NCI-H446 treated with DMSO at 0.1 percent for 48 hours (cell line): ENCODE data around the gene TM9SF1.

Experiments
- DNase-seq: peaks from one replicate; lab custom pipeline; 2025; lab: John Stamatoyannopoulos, UW

The TM9SF1 gene

DNA sequence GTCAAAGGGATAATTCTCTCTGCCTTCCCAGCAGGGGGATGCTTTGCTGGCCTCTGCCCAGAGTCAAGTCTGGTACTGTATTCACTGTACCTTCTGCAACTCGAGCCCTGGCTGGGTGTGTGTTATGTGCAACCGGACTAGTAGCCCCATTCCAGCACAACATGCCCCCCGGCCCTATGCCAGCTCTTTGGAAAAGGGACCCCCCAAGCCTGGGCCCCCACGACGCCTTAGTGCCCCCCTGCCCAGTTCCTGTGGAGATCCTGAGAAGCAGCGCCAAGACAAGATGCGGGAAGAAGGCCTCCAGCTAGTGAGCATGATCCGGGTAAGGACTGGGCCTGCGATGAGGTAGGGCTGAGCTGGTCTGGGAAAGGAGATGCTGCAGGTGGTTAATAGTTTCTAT, 44.7 kb downstream of the TM9SF1 start:
- no peak for DNase-seq

DNA sequence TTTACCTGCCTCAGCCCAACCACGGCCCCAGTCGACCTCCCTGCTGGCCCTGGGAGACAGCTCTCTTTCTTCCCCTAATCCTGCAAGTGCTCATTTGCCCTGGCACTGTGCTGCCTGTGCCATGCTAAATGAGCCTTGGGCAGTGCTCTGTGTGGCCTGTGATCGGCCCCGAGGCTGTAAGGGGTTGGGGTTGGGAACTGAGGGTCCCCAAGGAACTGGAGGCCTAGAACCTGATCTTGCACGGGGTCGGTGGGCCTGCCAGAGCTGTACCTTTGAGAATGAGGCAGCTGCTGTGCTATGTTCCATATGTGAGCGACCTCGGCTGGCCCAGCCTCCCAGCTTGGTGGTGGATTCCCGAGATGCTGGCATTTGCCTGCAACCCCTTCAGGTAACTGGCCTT, 45.2 kb downstream of the TM9SF1 start:
- DNase-seq = no peak

DNA sequence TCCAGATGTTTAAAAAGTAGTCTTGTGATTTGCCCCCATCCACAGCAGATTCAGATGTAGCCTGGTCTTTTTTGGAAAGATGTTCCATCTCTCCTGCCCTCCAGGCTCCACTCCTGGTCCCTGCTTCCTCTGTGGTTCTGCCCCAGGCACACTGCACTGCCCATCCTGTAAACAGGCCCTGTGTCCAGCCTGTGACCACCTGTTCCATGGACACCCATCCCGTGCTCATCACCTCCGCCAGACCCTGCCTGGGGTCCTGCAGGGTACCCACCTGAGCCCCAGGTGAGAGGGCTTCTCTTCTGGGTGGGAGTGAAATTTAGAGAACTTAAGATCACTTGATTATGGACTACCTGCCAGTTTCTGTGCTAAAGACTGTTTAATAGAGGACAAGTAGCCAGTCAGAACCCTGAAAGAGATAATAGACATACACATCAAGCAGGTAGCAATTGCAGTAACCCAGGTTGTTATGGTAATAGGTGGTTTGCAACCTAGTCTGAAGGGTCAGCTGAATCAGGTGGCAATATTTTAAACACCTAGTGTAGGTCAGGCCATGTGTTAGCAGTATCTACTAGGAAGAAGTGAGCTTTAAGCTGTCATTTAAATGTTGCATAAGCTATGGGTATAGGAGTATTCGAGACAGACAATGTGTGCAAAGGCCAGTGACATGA, 45.8 kb downstream of the TM9SF1 start:
- no peak for DNase-seq

DNA sequence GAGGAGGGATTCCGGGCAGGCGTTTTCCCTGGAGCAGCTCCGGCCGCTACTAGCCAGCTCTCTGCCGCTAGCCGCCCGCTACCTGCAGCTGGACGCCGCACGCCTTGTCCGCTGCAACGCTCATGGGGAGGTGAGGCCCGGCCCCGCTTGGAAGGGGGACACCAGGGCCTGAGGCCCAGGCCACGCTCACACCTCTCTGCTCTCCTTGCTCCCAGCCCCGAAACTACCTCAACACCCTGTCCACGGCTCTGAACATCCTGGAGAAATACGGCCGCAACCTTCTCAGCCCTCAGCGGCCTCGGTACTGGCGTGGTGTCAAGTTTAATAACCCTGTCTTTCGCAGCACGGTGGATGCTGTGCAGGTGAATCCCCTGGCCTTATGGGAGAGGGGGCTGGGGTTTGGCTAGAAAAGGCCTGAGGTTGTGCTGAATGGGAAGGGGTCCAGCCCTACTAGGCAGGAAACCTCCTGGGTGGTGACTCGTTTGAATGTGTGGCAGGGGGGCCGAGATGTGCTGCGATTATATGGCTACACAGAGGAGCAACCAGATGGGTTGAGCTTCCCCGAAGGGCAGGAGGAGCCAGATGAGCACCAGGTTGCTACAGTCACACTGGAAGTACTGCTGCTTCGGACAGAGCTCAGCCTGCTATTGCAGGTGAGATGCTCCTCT, 47.3 kb downstream of the TM9SF1 start:
- no peak for DNase-seq

DNA sequence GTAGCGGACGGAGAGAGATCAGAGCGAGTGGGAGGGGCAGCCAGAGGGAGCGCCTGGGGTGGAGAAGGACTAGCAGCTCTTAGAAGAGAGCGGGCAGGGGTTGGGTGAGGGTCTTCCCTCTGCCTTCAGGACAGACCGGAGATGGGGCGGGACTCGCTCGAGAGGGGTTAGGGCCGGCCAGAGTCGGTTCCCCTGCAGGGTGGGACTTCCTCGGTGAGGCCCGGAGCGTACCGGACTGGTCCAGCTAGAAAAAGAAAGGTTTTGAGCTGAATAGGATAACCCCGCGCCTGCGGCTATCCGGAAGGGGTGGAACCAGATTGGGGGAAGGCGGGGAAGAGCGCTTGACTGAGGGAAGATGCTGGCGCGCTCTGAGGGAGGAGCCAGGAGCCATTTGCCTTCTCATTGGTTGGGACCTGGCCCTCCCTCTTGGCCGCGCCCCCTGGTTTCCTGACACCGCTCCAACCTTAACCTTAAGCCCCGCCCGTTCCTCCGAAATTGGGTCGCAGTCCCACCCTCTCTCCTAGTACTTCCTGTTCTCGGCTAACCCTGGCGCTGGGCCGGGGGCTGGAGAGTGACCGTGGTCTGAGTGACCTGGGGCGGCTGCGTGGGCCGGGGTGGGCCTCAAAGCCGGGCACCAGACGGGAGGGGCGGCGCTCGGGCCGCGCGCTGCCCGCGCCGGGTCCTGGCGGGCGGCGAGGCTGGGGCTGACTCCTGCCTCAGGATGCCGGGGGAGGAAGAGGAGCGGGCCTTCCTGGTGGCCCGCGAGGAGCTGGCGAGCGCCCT, 48.1 kb downstream of the TM9SF1 start, which contains the start of gene RNF31:
Gene RNF31 (plus strand): TSS at position 521 of the 783 bp plus-strand sequence. CDS start 201 bp downstream, at position 722.
- DNase-seq = peak; percentile 97

DNA sequence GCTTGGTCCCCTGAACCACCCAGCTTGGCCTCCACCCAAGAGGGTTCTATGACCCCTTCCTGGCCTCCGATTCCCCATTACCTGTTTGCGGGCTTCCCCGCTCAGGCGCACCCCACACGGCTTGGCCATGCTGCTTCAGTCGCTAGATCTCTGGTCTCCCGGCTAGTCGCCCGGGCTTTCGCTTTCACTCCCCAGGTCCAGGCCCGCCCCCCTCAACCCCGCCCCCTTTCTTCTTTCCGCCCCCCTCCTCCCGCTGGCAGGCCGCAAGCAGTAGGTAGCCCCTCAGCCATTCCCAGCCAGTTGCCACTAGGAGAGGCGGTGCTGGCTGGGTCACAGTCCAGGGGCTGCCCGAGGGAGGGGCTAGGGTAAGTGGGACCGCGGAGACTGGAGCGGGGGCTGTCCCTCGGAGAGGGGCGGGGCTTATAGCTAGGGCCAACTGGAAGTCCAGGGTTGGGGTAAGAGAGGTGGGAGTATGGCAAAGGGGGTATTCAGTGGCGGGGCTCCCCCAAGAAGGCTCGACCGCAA, 48.7 kb downstream of the TM9SF1 start, which contains the start of gene PSME2:
Gene PSME2 (minus strand): TSS at position 158 of the 525 bp plus-strand sequence. CDS start 29 bp downstream, at position 129.
- DNase-seq = peak; percentile 98

DNA sequence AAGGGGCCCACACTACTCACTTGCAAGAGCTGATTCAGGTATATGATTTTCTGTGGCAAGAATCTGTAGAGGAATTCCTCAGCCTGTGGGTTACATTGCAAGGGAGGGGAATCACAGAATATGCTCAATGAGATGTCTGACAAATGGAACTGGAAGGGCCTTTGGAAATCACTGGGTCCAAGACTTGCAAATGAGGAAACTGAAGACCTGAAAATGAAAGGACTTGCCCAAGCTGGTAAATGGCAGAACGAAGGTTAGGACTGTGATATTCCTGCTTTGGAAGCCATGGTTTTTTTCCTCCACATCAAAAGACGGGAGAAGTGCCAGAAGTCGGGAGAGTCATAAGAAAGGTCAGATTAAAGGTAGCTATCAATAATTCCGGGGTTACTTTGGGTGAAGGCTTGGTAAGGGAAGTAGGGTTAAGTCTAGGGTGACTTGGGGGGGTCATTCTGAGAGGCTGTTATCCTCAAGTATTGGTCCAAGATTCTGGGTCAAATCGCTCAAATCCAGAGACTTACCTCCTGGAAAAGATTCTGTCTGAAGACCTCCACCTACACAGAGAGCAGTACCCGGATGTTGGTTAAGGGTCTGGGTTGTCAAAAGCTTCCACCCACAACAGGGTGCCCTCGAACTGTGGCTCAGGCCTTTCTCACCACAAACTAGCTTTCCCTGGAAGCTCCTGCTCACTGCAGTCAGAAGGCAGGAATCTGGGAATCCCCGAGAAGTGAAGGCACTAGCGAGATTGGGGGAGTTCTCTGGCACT, 49.4 kb downstream of the TM9SF1 start:
- DNase-seq = no peak

DNA sequence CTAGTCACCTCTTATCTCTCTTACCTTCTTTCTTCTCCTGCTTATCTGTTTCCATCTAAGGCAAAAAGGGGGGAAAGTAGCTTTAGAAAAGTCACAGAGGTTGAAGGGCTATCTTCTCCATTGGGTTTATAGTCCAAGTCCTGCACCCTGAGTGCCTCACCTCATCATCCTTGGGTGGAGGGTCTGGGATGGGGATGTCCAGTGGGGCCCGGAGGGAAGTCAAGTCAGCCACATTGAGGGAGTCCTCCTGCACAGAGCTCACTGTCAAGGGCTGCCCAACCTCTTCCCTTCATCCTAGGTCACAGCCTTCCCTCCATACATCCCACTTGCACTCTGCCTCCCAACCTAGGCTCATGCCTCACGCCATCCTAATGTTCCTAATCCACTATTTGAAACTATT, 50.0 kb downstream of the TM9SF1 start:
- no peak for DNase-seq

DNA sequence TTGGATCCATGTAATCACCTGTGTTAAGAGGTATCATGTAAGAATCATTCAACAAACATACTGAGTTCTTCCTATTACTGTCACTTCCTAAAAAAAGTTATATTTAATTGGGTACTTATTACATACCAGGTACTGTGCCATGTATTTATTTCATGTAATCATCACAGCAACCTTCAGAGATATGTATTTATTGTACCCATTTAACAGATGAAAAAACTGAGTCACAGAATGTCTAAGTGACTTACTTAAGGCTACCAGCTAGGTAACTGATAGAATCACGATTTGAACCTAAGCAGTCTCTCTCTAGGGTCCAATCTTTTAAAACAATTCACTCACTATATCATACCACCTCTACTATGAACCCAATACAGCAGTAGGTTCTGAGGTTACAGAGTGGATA, 50.8 kb downstream of the TM9SF1 start:
- no peak for DNase-seq

DNA sequence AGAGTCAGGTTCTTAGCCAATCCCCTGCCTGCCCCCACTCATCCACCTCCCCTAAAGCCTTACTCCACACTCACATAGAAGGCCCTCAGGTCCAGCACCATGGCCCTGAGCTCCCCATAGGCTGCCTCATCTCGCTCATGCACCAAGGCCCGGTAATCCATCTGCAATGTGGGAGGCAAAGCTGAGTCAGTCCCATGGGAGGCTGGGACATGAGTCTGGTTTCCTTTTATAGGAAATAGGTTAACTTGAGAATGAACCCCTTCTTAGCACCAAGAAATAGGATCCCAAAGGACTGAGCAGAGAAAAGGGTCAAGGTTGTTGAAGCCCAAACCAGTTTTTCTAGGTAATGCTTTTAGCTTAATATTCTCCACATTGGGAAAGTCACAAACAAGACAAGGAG, 51.7 kb downstream of the TM9SF1 start:
- no peak for DNase-seq

DNA sequence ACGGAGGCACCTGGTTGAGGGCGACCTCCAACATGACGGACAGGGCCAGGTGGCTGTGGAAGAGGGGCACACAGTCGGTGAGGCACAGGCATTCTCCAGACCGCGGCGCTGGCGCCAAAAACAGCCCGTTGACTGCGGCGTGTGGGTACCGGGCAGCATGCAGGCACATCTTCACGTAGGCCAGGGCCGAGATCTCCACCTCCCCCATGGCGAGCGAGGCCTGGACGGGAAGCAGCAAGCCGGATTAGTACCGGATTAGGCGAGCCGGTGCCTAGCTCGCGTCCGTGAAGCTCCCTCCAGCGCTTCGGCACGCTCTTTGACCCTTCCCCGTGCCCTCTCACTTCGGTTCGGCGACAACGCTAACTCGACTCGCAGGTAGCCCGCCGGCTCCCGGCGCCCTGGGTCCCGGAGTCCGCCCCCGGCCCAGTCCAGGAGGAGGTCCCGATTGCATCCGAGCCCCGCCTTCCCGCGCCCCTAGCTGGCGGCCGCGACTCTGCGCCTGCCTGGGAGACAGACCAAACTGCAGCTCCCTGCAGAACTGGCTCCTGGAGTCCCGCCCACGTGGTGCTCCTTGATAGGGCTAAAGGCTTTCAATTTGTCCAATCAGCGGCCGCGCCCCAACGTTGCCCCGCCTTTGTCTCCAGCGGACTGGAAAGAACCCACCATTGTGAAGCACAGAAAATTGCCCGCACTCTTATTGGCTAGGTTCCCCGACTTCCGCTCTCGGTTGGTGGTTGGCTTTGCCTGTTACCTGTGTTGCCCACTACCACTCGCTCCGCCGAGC, 54.0 kb downstream of the TM9SF1 start, which contains the start of gene EMC9:
Gene EMC9 (minus strand): TSS at position 495 of the 784 bp plus-strand sequence. CDS start 287 bp downstream, at position 208.
- peak; percentile 99 for DNase-seq

DNA sequence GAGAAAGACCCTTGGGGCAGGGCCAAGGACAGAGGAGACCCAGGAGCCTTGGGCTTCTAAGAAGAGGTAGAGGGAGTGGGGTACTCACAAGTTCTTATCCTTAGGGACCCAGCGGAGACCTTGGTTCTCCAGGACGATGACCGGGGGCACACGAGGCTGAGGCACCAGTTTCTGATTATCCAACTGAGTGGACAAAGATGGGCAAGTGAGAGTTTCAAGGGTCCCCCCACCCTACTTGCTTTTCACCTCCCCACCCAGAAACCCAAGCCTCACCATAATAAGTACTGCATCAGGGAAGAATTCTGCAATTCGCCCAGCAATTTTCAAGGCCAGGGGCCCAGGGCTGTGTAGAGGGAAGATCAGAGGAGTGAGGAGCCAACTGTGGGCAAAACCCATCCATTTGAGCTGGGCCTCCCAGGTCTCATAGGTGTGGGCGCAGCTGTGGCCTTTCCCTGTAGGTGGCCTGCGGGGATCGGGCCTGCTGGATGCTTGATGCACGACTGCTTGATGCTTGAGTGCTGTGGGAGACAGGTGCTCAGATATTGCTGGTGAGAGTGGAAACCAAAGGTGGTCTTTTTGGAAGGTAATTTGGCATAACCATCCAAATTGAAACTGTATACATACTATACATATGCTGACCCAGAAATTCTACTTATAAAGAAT, 55.8 kb downstream of the TM9SF1 start:
- DNase-seq = no peak
